ES-I3 (cell line): Measurements from ENCODE around the gene ACP2.
"Not testable (repeated sequence)": the region's sequence is repeated elsewhere in the genome, so short reads cannot be mapped to it uniquely, and the experiment has no call there.

Source experiments
- H3K36me3 ChIP-seq: 2 replicates; pipeline ENCODE4 v1.6.1; 2013; ENCODE audit warnings: mild to moderate bottlenecking, low read length, control low read depth, moderate library complexity; ENCODE audit not compliant: insufficient read depth
- H3K4me1 ChIP-seq: 2 replicates; pipeline ENCODE4 v1.6.1; 2013; ENCODE audit warnings: mild to moderate bottlenecking, control low read depth, low read length; ENCODE audit not compliant: insufficient read depth
- H3K9ac ChIP-seq: 2 replicates; pipeline ENCODE4 v1.6.1; 2013; ENCODE audit warnings: low read depth, mild to moderate bottlenecking, low read length, moderate library complexity
- H3K9me3 ChIP-seq: 2 replicates; pipeline ENCODE4 v1.6.1; 2013; ENCODE audit warnings: mild to moderate bottlenecking, low read length, moderate library complexity; ENCODE audit not compliant: control insufficient read depth, insufficient read depth

ACP2 gene

DNA sequence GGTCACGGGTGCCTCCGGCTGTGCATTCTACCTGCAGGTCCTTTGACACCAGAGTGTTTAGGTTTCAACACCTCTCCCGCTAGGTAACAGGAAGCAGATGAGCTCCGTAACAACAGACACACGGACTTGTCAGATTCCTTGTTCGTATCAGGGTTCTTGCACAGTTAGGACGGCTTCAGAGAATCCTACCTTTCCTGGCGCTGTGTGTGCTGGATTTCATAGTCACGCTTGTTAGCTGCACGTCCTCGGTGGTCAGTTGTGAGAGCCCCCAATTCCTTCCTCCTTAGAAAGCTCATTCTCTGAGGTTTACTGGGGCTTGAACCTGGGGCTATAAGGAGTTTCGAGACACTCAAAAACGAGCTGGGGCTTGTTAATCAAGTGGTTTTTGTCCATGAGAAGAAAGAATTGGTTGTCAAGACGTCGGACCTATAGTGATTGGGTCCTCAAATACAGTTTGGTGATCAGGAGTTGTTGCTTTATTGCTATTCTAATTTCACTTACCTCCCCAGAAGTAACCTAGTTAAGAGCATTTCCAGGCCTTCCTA is 33.2 kb downstream of the ACP2 start:
- Histone ChIP-seq H3K36me3 (peaks cover 20% of the 10 kb centered on the region), H3K4me1 (peaks cover 7% of the 10 kb centered on the region; the same call in 1 of the 2 replicates), H3K9me3 (no peaks in the 10 kb centered on the region), H3K9ac (peak overlapping the region; percentile 92)

DNA sequence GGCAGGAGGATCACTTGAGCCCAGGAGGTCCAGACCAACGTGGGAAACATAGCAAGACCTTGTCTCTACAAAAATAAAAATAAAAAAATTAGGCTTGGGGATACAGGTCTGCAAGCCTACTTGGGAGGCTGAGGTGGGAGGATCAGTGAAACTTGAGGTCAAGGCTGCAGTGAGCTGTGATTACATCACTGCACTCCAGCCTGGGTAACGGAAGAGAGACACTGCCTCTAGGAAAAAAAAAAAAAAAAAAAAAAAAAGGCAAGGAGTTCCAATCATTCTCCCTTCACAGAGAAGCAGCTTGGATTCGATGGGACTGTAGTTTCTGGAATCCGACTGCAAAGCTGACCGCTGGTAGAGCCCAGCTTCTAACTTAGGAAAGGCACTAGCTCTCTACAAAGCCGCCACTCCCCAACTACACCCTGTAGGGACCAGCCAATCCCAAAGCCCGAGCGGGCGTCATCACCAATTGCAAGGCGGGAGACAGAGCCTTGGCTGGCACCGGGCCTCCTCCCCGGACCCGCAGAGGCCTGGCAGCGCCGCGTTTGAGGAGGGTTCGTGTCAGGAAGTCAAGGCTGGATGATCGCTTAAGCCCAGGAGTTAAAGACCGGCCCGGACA is 34.6 kb downstream of the ACP2 start:
- no peaks in the 10 kb centered on the region for H3K9me3 ChIP-seq
- peaks cover 7% of the 10 kb centered on the region; the same call in 1 of the 2 replicates for H3K4me1 ChIP-seq
- peaks cover 16% of the 10 kb centered on the region; the same call in 1 of the 2 replicates for H3K36me3 ChIP-seq
- H3K9ac ChIP-seq = peak overlapping the region; percentile 92

DNA sequence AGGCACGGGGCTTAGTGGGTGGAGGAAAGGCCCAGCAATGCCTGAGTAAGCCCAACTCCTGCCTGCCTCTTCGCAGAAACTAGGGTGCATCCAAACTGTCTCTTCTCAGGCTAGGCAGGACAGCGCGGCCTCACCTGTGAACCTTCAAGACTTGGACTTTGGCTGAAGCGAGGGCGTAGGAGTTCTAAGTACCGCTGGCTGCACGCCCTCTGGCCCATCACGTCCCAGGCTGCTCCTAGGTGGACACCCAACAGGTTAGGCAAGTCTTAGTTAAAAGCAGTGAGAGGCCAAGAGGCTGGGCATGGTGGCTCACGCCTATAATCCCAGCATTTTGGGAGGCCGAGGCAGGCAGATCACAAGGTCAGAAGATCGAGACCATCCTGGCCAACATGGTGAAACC is 35.7 kb downstream of the ACP2 start:
- H3K9me3 ChIP-seq = no peaks in the 10 kb centered on the region
- H3K36me3 ChIP-seq = peaks cover 9% of the 10 kb centered on the region; the same call in 1 of the 2 replicates
- no peak overlapping the region for H3K9ac ChIP-seq
- peaks cover 7% of the 10 kb centered on the region; the same call in 1 of the 2 replicates for H3K4me1 ChIP-seq

DNA sequence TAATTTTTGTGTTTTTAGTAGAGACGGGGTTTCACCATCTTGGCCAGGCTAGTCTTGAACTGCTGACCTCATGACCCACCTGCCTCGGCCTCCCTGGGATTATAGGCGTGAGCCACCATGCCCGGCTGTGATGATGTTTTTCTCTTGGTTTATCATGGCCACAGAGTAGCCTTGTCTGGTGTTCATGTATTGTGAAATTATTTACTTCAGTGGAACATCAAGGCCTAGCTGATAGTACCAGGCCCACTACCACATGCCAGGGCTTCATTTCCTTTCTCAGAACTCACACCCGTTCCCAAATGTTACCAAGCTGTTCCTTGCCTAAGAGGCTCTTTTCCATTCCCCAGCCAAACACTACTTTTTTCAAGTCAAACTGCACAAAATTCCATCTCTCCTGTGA is 40.0 kb downstream of the ACP2 start:
- peaks cover 7% of the 10 kb centered on the region for H3K4me1 ChIP-seq
- H3K9ac ChIP-seq = no peak overlapping the region
- H3K9me3 ChIP-seq = no peaks in the 10 kb centered on the region
- H3K36me3 ChIP-seq = no peaks in the 10 kb centered on the region

DNA sequence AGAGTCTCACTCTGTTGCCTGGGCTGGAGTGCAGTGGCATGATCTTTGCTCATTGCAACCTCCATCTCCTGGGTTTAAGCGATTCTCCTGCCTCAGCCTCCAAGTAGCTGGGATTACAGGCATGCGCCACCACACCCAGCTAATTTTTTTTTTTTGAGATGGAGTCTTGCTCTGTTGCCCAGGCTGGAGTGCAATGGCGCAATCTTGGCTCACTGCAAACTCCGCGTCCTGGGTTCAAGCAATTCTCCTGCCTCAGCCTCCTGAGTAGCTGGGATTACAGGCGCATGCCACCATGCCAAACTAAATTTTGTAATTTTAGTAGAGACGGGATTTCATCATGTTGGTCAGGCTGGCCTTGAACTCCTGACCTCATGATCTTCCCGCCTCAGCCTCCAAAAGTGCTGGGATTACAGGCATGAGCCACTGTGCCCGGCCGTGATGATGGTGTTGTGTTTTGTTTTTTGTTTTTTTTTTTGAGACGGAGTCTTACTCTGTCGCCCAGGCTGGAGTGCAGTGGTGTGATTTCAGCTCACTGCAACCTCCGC is 40.5 kb downstream of the ACP2 start:
- H3K9me3 ChIP-seq, H3K9ac ChIP-seq, H3K36me3 ChIP-seq, H3K4me1 ChIP-seq: not testable (repeated sequence)

DNA sequence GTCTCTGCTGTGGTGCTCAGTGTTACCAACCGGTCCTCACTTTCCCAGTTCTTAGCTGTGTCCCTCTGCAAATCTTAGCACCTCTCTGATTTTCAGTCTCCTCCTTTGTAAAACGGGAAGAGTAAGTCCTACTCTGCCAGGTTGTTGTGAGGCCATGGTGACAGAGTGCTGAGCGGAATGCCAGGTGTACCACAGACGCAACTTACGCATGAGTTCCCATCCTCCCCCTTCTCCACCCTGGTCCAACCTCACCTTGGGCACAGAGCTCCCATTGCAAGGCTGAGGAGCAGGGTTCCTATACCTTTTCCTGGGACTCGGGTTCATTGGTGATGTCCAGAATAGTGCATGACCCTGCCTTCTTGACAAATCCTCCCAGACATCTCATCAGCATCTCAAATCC is 41.2 kb downstream of the ACP2 start:
- no peaks in the 10 kb centered on the region for H3K36me3 ChIP-seq
- H3K9ac ChIP-seq = no peak overlapping the region
- H3K9me3 ChIP-seq = no peaks in the 10 kb centered on the region
- H3K4me1 ChIP-seq = peaks cover 7% of the 10 kb centered on the region

DNA sequence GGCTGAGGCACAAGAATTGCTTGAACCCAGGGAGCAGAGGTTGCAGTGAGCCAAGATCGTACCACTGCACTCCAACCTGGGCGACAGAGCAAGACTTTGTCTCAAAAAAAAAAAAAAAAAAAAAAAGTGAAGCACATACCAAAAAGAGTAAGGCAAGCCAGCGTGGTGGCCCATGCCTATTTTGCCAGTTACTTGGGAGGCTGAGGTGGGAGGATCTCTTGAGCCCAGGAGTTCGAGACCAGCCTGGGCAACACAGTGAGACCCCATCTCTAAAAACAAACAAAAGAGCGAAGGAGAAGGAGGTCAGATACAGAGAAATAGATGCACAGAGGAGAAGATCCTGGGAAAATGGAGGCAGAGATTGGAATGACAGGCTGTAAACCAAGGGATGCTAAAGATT is 42.0 kb downstream of the ACP2 start:
- H3K4me1 ChIP-seq, H3K9me3 ChIP-seq, H3K9ac ChIP-seq, H3K36me3 ChIP-seq: not testable (repeated sequence)

DNA sequence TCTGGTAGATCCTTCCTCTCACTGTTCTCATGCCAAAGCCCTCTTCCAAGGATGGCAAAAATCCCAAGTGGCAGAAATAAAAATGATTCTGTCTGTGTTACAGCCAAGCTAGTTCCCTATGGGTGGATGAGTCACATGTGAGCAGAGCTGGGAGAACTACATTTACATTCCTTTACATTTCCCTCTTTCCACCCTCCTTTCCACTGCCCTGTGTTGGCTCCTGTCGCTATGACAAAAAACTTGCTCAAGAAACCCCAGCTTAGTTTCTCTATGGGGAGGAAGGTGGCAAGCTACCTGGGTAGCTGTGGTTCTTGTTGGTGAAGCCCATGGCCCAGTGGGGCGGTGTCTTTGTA is 44.0 kb downstream of the ACP2 start:
- Histone ChIP-seq H3K9me3 (no peaks in the 10 kb centered on the region), H3K36me3 (no peaks in the 10 kb centered on the region), H3K4me1 (peaks cover 7% of the 10 kb centered on the region), H3K9ac (peak overlapping the region; percentile 9; the same call in 1 of the 2 replicates)

DNA sequence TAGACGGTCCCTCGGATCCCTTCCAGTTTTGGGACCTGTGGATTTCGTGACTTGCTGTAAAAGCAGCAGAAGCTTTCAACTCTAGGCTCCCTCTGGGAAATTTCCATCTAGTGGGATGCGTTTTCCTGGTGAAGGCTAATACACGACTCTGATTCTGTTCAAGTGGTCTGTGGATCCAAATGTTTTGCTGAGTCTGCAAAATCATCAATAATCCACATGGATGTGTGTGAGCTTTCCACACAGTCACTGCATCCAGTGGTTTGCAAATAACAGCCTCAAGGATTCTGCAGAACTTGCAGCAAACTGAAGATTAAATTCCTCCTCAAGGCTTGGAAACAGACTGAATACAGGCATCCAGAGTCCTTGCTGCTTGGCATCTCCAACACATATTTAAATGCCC is 46.0 kb downstream of the ACP2 start:
- Histone ChIP-seq H3K36me3 (no peaks in the 10 kb centered on the region), H3K9ac (no peak overlapping the region), H3K4me1 (peaks cover 7% of the 10 kb centered on the region), H3K9me3 (no peaks in the 10 kb centered on the region)

DNA sequence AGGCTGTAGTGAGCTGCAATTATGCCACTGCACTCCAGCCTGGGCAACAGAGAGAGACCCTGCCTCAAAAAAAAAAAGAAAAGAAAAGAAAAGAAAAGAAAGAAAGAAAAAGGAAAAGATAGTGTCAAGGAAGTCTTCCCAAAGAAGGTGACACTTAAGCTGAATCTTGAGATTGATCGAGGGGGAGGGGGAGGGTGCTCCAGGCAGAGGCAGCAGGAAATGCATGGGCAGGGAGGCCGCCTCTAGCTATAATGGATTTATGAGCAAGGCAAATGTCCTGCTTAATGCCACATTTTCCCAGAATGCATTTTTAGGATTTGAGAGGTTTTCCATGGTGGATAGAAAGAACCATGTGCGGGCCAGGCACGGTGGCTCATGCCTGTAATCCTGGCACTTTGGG is 47.6 kb downstream of the ACP2 start:
- no peaks in the 10 kb centered on the region for H3K36me3 ChIP-seq
- no peaks in the 10 kb centered on the region for H3K9me3 ChIP-seq
- peaks cover 7% of the 10 kb centered on the region for H3K4me1 ChIP-seq
- no peak overlapping the region for H3K9ac ChIP-seq

DNA sequence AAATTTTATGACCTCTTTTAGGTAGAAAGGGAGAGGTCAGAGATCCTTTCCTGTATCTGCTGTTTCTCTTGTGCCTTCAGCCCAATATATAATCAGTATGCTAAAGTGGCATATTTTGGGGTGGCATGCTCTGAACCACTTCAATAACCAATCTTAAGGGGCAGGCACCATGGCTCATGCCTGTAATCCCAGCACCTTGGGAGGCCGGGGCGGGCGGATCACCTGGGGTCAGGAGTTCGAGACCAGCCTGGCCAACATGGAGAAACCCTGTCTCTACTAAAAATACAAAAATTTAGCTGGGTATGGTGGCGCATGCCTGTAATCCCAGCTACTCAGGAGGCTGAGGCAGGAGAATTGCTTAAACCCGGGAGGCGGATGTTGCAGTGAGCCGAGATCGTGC is 50.5 kb downstream of the ACP2 start:
- not testable (repeated sequence) for H3K9ac ChIP-seq, H3K9me3 ChIP-seq, H3K4me1 ChIP-seq, H3K36me3 ChIP-seq

DNA sequence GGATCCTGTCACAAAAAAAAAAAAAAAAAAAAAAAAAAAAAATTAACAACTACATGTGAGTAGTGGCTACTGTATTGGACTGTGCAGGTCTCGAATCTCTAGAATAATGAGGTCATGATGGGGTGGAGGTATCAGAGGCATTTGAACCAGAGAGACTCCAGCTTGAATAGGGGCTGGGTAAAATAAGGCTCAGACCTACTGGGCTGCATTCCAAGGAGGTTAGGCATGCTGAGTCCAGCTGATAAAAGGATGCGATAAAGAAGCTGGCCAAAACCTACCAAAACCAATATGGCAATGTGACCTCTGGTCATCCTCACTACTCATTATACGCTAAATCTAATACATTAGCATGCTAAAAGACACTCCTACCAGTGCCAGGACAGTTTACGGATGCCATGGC is 56.5 kb downstream of the ACP2 start:
- Histone ChIP-seq H3K9ac (no peak overlapping the region), H3K36me3 (no peaks in the 10 kb centered on the region), H3K9me3 (no peaks in the 10 kb centered on the region), H3K4me1 (peaks cover 9% of the 10 kb centered on the region)

DNA sequence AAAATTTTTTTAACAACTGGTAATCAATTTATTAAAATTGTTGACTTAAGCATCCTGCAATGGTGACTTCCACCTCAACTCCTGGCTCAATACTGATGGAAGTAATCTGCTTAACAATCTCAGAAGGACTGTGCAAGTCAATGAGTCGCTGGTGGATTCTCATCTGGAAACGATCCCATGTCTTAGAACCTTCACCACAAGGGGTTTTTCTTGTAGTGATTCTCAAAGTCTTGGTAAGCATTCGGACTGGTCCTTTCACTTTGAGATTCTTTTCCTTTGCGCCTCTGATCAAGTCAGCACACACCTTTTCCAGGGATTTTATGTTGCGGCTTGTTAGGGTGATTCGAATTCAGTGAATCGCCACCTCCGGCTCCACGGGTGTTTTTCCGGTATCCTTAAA is 57.5 kb downstream of the ACP2 start:
- not testable (repeated sequence) for H3K9me3 ChIP-seq, H3K4me1 ChIP-seq, H3K9ac ChIP-seq, H3K36me3 ChIP-seq
